HG02571 (cell line): ENCODE results near the gene TFR2.

Experiments used
- ATAC-seq: cut with Tn5 transposase; IDR thresholded peaks from one replicate; pipeline ENCODE4 v1.9.1; 2021; ENCODE audit warnings: mild to moderate bottlenecking, moderate library complexity; ENCODE audit not compliant: unreplicated experiment

Gene TFR2

GRCh38 chr7:100654908-100655831, 13.8 kb upstream of the TFR2 start:
- ATAC-seq = no peak

DNA sequence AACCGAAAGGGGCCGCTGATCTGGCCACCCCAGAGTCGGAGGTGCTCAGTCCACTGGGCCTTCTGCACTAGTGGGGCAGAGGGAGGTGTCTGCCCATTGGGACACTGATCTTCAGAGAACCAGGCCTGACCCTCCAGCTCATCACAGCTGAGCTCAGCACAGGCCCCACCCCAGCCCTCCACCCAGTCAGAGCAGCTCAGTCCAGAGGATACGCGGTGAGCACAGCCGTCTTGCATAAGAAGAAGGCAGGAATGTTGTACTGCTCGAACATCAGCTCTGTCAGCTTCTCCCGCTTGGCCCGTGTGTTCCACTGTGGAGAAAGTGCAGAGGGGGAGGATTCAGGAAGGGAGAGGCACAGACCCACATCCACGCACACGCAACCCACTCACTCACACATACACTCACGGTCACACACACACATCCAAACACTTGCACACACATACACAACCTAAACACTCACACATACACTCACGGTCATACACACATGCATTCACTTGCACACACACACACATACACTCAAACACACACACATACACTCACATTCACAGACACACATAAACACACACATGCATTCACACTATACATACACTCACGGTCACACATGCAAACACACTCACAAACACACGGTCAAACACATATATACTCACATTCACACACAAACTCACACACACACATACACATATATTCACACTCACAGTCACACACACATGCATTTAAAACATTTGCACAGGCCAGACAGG, 8.6 kb upstream of the TFR2 start:
- no peak for ATAC-seq

DNA sequence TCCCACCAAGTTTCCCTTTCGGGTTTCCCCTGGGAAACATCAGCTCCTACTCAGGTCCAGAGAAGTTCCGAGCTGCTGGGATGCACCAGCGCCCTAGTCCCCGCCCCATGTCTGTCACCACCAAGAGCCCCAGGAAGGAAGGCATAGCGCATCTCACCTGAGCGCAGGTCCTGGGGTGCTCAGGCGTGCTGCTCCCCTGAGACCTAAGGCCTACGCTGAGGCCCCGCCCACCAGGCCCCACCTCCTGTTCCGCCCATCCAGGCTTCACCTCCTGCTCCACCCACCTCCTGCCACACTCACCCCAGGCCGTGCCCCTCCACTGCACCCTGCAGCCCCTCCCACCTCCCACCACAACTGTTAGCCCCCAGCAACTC, 1.2 kb upstream of the TFR2 start:
- no peak for ATAC-seq

DNA sequence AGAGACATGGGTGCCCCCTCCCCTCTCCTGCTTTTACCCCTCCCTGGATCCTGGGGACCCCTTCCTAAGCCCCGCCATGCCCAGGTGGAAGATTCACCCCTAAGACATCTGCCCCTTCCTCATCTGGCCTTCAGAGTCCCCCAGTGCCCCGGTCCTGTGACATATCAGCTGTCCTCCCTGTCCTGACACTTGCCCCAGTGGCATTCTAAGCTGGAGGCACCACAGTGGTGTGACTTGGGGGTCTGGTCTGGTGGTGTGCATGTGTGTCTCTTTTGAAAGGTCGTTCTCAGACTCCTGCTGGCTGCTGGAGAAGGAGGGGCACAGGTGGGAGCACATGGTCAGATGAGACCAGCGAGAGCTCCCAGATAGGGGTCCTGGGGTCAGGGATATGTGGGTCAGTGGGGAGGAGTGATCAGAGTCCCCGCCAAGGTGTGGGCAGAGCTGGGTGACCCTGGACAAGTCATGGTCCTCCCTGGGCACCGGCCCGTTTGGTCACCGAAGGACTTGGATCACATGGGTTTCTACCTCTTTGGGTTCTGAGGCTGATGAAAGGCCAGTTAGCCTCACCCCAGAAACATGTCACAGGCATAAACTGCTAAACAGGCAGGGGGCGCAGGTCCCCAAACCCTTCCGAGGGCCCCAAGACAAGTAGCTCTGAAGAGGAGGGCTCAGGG, 645 bp upstream of the TFR2 start:
- ATAC-seq = no peak

GRCh38 chr7:100640517-100641440, 573 bp downstream of the TFR2 start:
- no peak for ATAC-seq

GRCh38 chr7:100639995-100640516, 1.3 kb downstream of the TFR2 start:
- no peak for ATAC-seq

- no peak for ATAC-seq
Observed at GRCh38 chr7:100632951-100633717, 8.2 kb downstream of the TFR2 start.

DNA sequence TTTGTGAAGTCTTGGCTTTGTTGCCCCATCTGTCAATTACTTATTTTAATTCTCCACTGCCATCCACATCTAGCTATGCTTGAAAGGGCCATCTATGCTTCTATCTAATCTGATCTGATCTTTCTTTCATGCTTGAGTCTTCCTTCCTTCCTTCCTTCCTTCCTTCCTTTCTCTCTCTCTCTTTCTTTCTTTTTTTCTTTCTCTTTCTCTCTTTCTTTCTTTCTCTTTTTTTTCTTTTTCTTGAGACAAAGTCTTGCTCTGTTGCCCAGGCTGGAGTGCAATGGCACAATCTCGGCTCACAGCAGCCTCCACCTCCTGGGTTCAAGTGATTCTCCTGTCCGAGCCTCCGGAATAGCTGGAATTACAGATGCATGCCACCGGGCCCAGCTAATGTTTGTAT, 11.3 kb downstream of the TFR2 start:
- ATAC-seq = no peak

DNA sequence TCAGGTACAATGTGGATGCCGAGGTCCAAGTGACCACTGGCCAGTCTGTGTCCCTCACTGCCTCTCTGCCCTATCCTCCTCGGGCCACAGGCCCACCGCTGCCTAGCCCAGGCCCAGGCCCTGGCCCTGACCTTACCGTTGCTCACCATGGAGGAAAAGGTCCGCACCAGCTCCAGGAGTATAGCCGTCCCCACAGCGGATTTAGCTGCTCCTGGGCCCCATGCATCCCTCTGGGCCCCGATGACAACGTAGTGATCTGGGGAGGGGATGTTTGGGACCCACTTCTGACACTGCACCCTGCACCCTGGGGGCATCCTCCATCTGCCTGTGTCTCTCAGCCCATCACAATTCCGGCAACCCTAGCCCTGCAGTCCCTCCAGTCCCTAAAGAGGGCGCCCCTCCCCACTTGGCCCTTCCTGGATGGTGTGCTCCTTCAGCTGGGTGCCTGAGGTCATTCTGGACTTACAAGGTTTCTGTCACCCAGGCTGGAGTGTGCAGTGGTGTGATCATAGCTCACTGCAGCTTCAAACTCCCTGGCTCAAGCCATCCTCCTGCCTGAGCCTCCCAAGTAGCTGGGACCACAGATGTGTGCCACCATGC, 12.1 kb downstream of the TFR2 start:
- ATAC-seq = no peak

GRCh38 chr7:100627238-100627549, 14.2 kb downstream of the TFR2 start:
- no peak for ATAC-seq

DNA sequence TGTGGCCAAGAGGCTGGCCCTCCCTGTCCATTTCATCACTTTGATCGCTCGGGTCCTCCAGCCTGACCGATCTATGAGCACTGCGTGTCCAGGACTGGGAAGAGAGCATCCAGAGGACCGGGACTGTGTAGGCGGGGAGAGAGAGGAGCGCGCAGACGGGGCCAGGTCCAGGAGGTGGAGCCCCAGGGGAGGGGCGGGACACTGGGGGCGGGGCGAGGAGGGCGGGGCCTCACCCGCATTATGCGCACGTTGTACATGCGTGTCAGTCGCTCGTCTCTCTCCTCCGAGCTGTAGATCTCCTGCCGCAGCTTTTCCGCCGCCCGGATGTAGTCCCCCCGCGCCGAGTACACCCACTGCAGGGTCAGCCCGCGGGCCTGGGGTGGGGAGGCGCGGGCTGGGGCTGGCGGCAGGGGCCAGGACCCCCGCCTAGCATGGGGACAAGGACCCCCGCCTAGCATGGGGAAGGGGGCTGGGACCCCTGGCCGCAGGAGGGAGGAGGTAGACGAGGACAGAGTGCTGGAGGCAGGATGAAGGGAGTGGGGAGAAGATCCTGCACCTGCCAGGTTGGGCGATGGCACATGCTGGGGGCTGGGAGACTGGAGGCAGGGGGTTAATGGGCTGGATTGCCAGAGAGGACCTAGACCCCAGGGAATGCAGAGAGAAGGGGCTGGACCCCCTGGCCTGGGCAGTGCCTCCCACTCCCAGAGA, 14.7 kb downstream of the TFR2 start:
- peak; percentile 67 for ATAC-seq

DNA sequence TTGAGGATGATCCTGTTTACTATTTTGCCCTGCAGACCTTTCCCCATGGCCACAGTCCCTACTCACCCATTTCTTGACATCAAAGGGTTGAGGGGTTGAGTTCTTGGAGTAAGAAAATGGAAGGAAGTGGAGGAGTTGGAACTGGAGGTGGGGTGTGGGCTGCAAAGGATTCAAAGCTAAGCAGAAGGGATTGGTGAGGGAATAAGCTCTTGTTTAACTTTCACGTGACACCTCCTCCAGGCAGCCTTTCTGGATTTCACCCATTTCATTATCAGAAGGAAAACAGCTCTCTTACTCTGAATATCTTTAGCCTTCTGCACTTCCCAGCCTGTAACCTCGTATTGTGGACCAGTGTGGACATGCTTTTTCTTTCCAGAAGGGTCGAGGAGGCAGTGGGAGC, 15.3 kb downstream of the TFR2 start:
- ATAC-seq = no peak

DNA sequence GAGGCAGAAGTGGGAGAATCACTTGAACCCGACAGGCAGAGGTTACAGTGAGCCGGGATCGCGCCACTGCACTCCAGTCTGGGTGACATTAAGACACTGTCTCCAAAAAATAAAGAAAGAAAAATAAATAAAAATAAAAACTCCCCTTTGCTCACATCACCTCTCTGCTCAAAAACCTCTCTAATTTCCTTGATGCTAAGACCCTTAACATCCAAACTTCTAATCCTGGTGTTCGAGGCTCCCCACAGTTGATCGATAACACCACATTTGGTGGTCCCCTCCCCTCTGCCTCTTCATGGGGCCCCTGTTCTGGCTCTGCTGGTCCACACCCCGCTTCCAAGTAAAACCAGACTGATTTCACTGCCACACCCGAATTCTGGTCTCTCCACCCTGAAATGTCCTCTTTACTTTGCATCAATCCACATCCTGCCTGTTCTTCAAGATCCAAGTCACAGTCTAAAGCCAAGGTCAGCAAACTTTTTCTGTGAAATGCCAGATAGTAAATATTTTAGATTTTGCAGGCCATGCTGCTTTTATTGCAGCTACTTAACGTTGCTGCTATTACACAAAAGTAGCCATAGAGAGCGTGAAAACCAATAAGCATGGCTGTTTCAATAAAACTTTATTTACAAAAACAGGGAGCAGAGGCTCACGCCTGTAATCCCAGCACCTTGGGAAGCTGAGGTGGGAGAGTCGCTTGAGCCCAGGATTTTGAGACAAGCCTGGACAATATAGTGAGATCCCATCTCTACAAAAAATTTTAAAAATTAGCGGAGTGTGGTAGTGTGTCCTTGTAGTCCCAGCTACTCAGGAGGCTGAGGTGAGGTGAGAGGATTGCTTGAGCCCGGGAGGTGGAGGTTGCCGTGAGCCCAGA, 17.2 kb downstream of the TFR2 start:
- no peak for ATAC-seq

DNA sequence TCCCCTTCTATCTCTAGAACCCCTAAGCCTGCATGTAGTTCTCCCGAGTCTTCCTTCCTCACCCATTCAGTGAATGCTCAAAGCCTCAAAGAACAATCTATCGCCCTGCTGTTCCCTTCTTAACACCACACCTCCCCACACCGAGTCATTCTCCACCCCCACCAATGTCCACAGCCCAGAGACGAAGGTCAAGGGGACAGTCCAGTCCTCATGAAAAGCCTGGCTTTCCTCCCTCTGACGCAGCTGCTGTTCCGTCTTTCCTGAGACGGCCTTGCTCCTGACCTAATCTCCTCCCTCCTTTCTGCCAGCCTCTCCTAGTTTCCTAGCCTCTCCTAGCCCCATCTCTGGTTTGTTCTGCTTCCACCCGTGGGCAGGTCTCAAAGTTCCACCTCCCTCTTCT, 19.8 kb downstream of the TFR2 start:
- no peak for ATAC-seq

- ATAC-seq = no peak
Observed at GRCh38 chr7:100620804-100621203, 20.5 kb downstream of the TFR2 start.

- no peak for ATAC-seq
Observed at GRCh38 chr7:100620239-100620638, 21.1 kb downstream of the TFR2 start.

DNA sequence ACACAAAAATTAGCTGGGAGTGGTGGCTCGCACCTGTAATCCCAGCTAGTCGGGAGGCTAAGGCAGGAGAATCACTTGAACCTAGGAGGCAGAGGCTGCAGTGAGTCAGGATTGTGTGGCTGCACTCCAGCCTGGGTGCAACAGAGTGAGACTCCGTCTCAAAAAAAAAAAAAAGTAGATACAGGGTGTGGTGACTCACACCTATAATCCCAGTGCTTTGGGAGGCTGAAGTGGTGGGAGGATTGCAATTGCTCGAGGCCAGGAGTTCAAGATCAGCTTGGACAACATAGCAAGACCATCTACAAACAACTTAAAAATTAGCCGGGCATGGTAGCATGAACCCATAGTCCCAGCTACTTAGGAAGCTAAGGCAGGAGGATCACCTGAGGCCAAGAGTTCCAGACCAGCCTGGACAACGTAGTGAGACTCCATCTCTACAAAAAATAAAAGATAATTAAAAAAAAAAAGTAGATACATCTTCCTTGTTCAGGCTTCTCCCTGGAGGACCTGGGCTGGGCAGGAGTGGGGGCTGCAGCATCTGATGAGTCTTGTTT, 27.0 kb downstream of the TFR2 start:
- no peak for ATAC-seq
